NT2/D1 (cell line): ENCODE data around the gene ACAP1.

Experiments used
- DNase-seq: peaks from one replicate; pipeline ENCODE4 v3.0.0-alpha.2; 2011; ENCODE audit warnings: low read depth, low spot score
- H3K27me3 ChIP-seq: 2 replicates; pipeline ENCODE4 v1.6.0; 2011; ENCODE audit warnings: mild to moderate bottlenecking; ENCODE audit not compliant: insufficient read length, insufficient read depth
- H3K36me3 ChIP-seq: 2 replicates; pipeline ENCODE4 v1.6.1; 2011; ENCODE audit warnings: mild to moderate bottlenecking, low read length, mixed read lengths; ENCODE audit not compliant: insufficient read depth, insufficient read length
- H3K4me1 ChIP-seq: 2 replicates; pipeline ENCODE4 v1.5.1; 2011; ENCODE audit not compliant: insufficient read depth, insufficient read length
- H3K4me3 ChIP-seq: 2 replicates; pipeline ENCODE4 v1.5.1; 2011; ENCODE audit warnings: low read depth; ENCODE audit not compliant: insufficient read length
- H3K9ac ChIP-seq: 2 replicates; pipeline ENCODE4 v1.6.0; 2011; ENCODE audit warnings: low read depth; ENCODE audit not compliant: insufficient read length
- H3K9me3 ChIP-seq: 2 replicates; pipeline ENCODE4 v1.5.1; 2011; ENCODE audit warnings: mild to moderate bottlenecking, low read length; ENCODE audit not compliant: insufficient read depth
- SUZ12 ChIP-seq: IDR thresholded peaks from 2 replicates; pipeline ENCODE4 v1.6.1; 2011; ENCODE audit not compliant: insufficient read length, insufficient read depth; ENCODE audit errors: extremely low read depth
- YY1 ChIP-seq: IDR thresholded peaks from 2 replicates; pipeline ENCODE4 v1.6.1; 2011; ENCODE audit not compliant: insufficient read length, insufficient read depth
- ZNF274 ChIP-seq: IDR thresholded peaks from 2 replicates; pipeline ENCODE4 v1.6.1; 2011; ENCODE audit warnings: mild to moderate bottlenecking, low read depth, low read length

ACAP1 gene

GRCh38 chr17:7293159-7293558, 43.2 kb upstream of the ACAP1 start:
- DNase-seq, result no peak
- peaks cover 12% of the 10 kb centered on the region for H3K27me3 ChIP-seq

GRCh38 chr17:7293816-7294613, 42.3 kb upstream of the ACAP1 start:
- peak overlapping the region; percentile 15 for H3K4me3 ChIP-seq
- TF ChIP-seq ZNF274, result no peak
- TF ChIP-seq YY1, result no peak
- TF ChIP-seq SUZ12, result no peak
- peak overlapping the region; percentile 50 for H3K9ac ChIP-seq
- no peaks in the 10 kb centered on the region for H3K36me3 ChIP-seq
- peaks cover 12% of the 10 kb centered on the region for H3K27me3 ChIP-seq
- no peak for DNase-seq
- H3K9me3 ChIP-seq, result no peaks in the 10 kb centered on the region; the same call in 1 of the 2 replicates
- H3K4me1 ChIP-seq, result peaks cover 9% of the 10 kb centered on the region

More at GRCh38 chr17:7293159-7293558, 43.2 kb upstream of the ACAP1 start:
- TF ChIP-seq ZNF274 (no peak), YY1 (no peak), SUZ12 (no peak)
- H3K9ac ChIP-seq, result no peak overlapping the region
- peaks cover 9% of the 10 kb centered on the region for H3K4me1 ChIP-seq
- peak overlapping the region; percentile 1 for H3K4me3 ChIP-seq
- no peaks in the 10 kb centered on the region for H3K36me3 ChIP-seq
- no peaks in the 10 kb centered on the region; the same call in 1 of the 2 replicates for H3K9me3 ChIP-seq

- peak within 1 kb of the TSS; percentile 29 for H3K4me3 ChIP-seq
- peaks cover 9% of the 10 kb centered on the region for H3K4me1 ChIP-seq
- no peaks in the 10 kb centered on the region; the same call in 1 of the 2 replicates for H3K9me3 ChIP-seq
- H3K9ac ChIP-seq, result peak within 1 kb of the TSS; percentile 50
- peaks cover 12% of the 10 kb centered on the region for H3K27me3 ChIP-seq
- DNase-seq, result peak; percentile 72
- no peaks in the 10 kb centered on the region for H3K36me3 ChIP-seq
- TF ChIP-seq SUZ12 (no peak), ZNF274 (no peak), YY1 (no peak)
Measured at GRCh38 chr17:7294614-7295153, 41.6 kb upstream of the ACAP1 start, which contains the start of gene YBX2. Gene YBX2, minus strand, starts transcription at chr17:7294639. Its CDS starts 139 bp downstream, at chr17:7294500.

GRCh38 chr17:7295230-7296180, 40.8 kb upstream of the ACAP1 start:
- no peak for DNase-seq
- Histone ChIP-seq H3K27me3 (peaks cover 12% of the 10 kb centered on the region), H3K9ac (no peak overlapping the region), H3K4me1 (peaks cover 9% of the 10 kb centered on the region), H3K4me3 (peak overlapping the region; percentile 29), H3K9me3 (no peaks in the 10 kb centered on the region; the same call in 1 of the 2 replicates), H3K36me3 (no peaks in the 10 kb centered on the region)
- no peak for TF ChIP-seq SUZ12
- no peak for TF ChIP-seq YY1
- TF ChIP-seq ZNF274, result no peak

- Histone ChIP-seq H3K9ac (peak overlapping the region; percentile 42), H3K36me3 (no peaks in the 10 kb centered on the region), H3K27me3 (peaks cover 12% of the 10 kb centered on the region), H3K4me1 (peaks cover 9% of the 10 kb centered on the region), H3K4me3 (no peak overlapping the region), H3K9me3 (no peaks in the 10 kb centered on the region; the same call in 1 of the 2 replicates)
- TF ChIP-seq SUZ12, result no peak
- TF ChIP-seq ZNF274, result no peak
- no peak for TF ChIP-seq YY1
- DNase-seq, result no peak
Measured at GRCh38 chr17:7296189-7296861, 40.0 kb upstream of the ACAP1 start.

GRCh38 chr17:7304179-7304578, 32.1 kb upstream of the ACAP1 start:
- DNase-seq, result no peak
- H3K4me3 ChIP-seq, result no peak overlapping the region
- H3K9ac ChIP-seq, result no peak overlapping the region
- TF ChIP-seq YY1, result no peak
- TF ChIP-seq SUZ12, result no peak
- TF ChIP-seq ZNF274, result no peak
- peaks cover 8% of the 10 kb centered on the region for H3K36me3 ChIP-seq
- no peaks in the 10 kb centered on the region for H3K27me3 ChIP-seq
- no peaks in the 10 kb centered on the region for H3K4me1 ChIP-seq
- H3K9me3 ChIP-seq, result no peaks in the 10 kb centered on the region
